Hepatic stellate cell (primary cell): Measurements from ENCODE around the gene STMP1.
"Not testable (repeated sequence)": the region's sequence is repeated elsewhere in the genome, so short reads cannot be mapped to it uniquely, and the experiment has no call there.

Source experiments
- DNase-seq: peaks from one replicate; pipeline ENCODE4 v3.0.0; 2011; ENCODE audit warnings: low spot score

The STMP1 gene

GRCh38 chr7:135664046-135664589 lies 1.8 kb downstream of the STMP1 start:
- DNase-seq, result no peak

- DNase-seq, result no peak
Measured at GRCh38 chr7:135665042-135665441, 2.7 kb downstream of the STMP1 start.

GRCh38 chr7:135666156-135666555 lies 3.8 kb downstream of the STMP1 start:
- DNase-seq, result no peak

GRCh38 chr7:135666846-135667245 lies 4.5 kb downstream of the STMP1 start:
- no peak for DNase-seq

DNA sequence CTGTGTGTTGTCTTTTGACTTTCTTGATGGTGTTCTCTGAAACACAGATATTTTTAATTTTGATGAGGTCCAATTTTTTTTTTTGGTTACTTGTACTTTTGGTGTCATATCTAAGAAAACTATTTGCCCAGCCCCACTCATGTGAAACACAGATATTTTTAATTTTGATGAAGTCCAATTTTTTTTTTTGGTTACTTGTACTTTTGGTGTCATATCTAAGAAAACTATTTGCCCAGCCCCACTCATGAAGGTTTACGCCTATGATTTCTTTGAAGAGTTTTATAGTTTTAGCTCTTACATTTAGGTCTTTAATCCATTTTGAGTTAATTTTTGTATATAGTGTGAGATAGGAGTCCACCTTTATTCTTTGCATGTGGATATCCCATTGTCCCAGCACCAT lies 5.3 kb downstream of the STMP1 start:
- not testable (repeated sequence) for DNase-seq

DNA sequence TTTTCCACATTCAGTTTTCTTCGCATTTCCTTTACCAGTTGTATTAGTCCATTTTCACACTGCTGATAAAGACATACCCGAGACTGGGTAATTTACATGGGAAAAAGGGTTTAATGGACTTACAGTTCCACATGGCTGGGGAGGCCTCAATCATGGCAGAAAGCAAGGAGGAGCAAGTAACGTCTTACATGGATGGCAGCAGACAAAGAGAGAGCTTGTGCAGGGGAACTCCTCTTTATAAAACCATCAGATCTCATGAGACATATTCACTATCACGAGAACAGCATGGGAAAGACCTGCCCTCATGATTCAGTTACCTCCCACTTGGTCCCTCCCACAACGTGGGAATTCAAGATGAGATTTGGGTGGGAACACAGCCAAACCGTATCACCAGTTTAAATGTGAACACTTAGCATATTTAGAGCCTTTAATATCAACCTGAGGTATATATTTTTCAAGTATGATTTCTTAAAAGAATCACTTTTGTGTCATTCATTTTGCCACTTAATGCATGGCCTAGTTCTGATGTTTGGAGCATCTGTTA lies 6.6 kb downstream of the STMP1 start:
- DNase-seq, result not testable (repeated sequence)

DNA sequence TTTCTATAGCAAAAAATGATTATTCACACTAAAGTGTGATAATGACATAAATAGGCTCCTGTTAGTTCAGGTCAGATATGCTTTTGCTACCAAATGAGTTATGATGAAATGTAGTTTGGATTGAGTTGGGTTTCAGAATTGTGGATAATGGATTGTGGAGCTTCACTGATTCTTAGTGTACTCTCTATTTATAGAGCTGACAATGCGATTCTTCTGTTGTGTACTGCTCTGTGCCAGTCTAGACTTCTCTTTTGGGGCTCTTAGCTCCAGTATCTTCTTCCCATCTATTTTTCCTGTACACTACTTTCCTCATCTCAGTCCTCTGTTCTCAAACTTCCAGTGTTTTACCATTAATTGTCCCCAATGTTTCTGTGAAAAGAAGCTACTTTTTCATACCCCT lies 7.5 kb downstream of the STMP1 start:
- no peak for DNase-seq

DNA sequence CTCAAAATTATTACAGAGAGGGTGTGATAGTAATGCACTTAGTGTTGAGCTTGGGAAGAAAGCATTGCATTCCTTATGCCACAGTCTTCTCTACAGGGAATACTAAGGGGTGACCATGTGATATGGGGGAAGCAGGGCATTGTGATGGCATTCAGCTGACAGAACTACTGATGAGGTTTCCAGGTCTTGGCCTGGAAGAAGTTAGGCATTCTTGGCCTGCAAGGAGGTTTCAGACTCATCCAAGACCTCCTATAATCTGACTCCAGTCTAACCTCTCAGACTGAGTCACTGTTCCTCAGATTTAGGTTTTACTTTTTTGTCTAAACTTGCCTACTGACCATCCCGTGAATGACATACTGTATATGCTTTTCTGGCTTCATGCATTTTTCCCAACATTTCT lies 7.9 kb downstream of the STMP1 start:
- DNase-seq, result peak; percentile 44

- DNase-seq, result peak; percentile 64
Measured at GRCh38 chr7:135672560-135673359, 10.4 kb downstream of the STMP1 start.

DNA sequence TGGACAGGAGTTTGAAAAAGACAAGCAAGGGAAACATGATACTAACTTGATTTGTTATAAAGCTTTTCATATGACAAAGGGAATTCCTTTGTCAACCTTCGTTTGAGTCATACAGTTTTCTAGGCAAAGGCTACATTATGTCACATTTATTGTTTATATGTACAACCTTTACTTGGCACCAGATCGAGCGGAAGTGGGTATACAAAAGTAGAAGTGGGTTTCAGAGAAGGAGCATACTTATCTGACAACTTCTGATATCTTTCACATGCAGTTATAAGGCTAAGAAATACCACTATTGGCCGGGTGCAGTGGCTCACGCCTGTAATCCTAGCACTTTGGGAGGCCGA lies 11.0 kb downstream of the STMP1 start:
- DNase-seq, result no peak

GRCh38 chr7:135678612-135679575 lies 16.6 kb downstream of the STMP1 start:
- DNase-seq, result no peak

DNA sequence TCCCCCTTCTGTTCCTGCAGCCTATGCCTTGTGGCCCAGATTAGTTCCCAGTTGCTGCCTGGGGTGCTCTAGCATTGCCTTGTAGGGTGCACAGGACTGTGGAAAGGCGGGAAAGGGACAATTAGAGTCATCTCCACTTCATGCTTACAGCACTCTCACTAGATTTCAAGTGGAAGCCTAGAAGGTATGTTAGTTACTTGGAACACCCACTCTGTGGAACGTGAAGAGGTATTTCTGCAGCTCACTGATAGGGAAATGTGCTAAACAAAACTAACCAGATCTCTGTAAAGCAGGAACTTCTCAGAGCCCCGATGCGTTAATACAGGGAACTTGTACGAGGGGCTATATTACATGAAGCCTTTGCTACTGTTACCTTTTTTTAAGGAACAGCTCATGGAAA lies 19.4 kb downstream of the STMP1 start:
- no peak for DNase-seq

- DNase-seq, result no peak
Measured at GRCh38 chr7:135682191-135682590, 19.9 kb downstream of the STMP1 start.

GRCh38 chr7:135683609-135684008 lies 21.3 kb downstream of the STMP1 start:
- no peak for DNase-seq

GRCh38 chr7:135684136-135684535 lies 21.8 kb downstream of the STMP1 start:
- peak; percentile 36 for DNase-seq

DNA sequence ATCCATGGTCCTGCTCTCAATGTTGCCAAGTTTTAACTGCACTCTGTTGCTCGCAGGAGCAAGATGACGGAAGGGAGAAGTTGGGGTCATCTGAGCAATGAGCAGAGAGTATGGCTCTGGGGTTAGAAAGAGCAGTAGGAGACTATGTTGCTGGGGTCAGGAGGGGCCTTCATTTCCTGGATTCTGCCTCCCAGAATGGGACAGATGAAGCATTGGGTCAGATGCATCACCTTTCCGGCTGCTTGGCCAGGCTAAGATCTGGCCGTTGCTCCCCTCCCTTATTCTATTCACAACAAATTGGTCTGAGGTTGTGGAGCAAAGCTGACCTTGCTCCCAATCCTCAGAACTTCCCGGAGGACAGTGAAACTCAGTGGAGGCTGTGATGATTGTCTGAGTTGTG lies 22.4 kb downstream of the STMP1 start:
- no peak for DNase-seq

DNA sequence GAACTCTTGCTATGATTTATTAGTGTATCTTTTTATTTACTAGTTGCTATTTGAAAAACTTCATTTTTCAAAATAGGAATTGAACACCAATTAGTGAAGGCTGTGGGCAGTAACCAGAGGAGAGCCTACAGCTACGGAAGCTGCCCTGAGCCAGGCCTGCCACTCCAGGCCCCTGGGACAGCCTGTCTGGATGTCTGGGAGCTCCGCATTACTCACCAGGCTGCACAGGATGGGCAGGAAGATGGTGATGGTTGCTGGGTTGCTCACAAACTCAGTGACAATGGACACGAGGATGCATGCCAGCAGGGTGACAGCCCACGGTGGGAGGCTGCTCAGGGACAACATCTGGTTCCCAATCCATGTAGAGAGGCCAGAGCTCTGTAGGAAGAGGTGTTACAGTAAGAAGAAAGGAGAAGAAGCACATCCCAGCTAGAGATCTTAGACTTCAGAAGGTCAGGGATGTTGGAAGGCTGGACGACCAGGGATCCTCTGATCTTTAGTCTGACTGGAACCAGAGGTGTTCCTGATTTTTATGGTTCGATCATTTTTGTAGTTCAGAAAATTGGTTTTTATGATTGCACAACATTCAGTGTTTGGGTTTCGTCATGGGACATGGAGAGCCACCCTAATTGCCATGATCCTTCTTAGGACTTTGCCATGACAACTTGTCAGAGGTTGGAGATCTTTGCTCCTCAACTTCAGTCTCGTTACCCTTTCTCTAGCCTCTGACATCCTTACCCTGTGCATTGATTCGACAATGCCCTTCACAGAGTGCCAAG lies 23.2 kb downstream of the STMP1 start:
- DNase-seq, result peak; percentile 54

GRCh38 chr7:135687466-135687865 lies 25.2 kb downstream of the STMP1 start:
- DNase-seq, result no peak

DNA sequence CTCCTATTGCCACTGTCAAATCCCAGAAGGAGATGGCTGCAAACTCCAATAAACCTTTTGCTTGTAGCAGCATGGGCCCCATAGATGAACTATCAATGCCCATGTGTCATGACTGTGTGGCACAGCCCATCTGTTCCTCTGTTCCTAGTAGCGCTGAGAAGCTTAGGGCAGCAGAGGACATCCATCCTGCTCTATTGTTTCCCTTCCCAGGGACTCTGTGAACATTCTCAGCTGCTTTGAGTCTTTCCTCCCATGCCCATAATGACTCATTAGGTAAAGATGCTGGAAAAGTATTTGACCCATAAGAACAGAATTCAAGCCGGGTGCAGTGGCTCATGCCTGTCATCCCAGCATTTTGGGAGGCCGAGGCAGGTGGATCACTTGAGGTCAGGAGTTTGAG lies 28.3 kb downstream of the STMP1 start:
- peak; percentile 77 for DNase-seq

DNA sequence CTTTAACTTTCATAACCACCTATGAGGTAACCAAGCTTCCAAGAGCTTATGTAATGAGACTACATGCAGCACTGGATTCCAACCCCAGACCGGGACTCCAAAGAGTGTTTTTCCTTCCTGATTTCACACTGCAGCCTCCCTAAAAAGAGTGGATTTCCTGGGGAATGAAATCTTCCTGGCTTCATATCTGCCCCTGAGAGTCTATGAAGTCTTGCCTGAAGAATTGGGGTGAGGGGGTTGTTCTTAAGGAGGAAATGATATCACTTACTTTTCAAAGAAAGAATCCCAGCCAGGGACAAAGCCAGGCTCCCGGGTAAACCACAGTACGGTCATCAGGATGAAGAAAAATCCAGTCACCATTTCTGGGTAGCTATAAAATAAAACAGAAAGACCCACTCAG lies 29.7 kb downstream of the STMP1 start:
- no peak for DNase-seq

GRCh38 chr7:135692606-135693005 lies 30.3 kb downstream of the STMP1 start:
- not testable (repeated sequence) for DNase-seq

- DNase-seq, result no peak
Measured at GRCh38 chr7:135693558-135693957, 31.2 kb downstream of the STMP1 start.
